SK-N-SH treated with all-trans-retinoic acid at 6 μM for 48 hours (cell line): ENCODE results near the gene CNTNAP2.

Experiments used
- ATAC-seq: fragments of 200-7000 bp; cut with Tn5 transposase; 3 replicates; pipeline ENCODE4 v1.9.1; 2020; ENCODE audit warnings: mild to moderate bottlenecking, moderate library complexity
- ARNTL ChIP-seq: fragments of 450-650 bp; formaldehyde crosslinking; IDR thresholded peaks from 2 replicates; pipeline ENCODE4 v1.5.0; 2020; ENCODE audit warnings: low read depth, mild to moderate bottlenecking, moderate library complexity, borderline replicate concordance
- BACH2 ChIP-seq: fragments of 250-450 bp; sonication (Bioruptor Pico); IDR thresholded peaks from 2 replicates; pipeline ENCODE4 v1.9.0; 2021; ENCODE audit warnings: mild to moderate bottlenecking, borderline replicate concordance
- CSDC2 ChIP-seq: fragments of 250-450 bp; sonication (Bioruptor Pico); IDR thresholded peaks from 2 replicates; pipeline ENCODE4 v1.5.0; 2020; ENCODE audit warnings: mild to moderate bottlenecking, moderate library complexity
- ESRRG ChIP-seq: fragments of 250-450 bp; sonication (Bioruptor Pico); IDR thresholded peaks from 2 replicates; pipeline ENCODE4 v1.6.1; 2021; ENCODE audit warnings: mild to moderate bottlenecking
- GLIS3 ChIP-seq: fragments of 250-450 bp; sonication (Bioruptor Pico); IDR thresholded peaks from 2 replicates; pipeline ENCODE4 v1.5.0; 2020; ENCODE audit warnings: mild to moderate bottlenecking, moderate library complexity
- ISL1 ChIP-seq: fragments of 250-450 bp; sonication (Bioruptor Pico); IDR thresholded peaks from 2 replicates; pipeline ENCODE4 v2.1.2; 2022; ENCODE audit warnings: mild to moderate bottlenecking, moderate library complexity
- OSR1 ChIP-seq: fragments of 250-450 bp; sonication (Bioruptor Pico); IDR thresholded peaks from 2 replicates; pipeline ENCODE4 v1.8.0; 2022; ENCODE audit warnings: moderate library complexity, mild to moderate bottlenecking, inconsistent platforms
- PPARA ChIP-seq: fragments of 250-450 bp; sonication (Bioruptor Pico); IDR thresholded peaks from 2 replicates; pipeline ENCODE4 v1.5.0; 2020; ENCODE audit warnings: mild to moderate bottlenecking, borderline replicate concordance
- RARB ChIP-seq: fragments of 250-450 bp; sonication (Bioruptor Pico); IDR thresholded peaks from 2 replicates; pipeline ENCODE4 v1.8.0; 2021; ENCODE audit warnings: mild to moderate bottlenecking, moderate library complexity
- TOX ChIP-seq: fragments of 250-450 bp; sonication (Bioruptor Pico); IDR thresholded peaks from 2 replicates; pipeline ENCODE4 v1.8.0; 2021; ENCODE audit warnings: mild to moderate bottlenecking, moderate library complexity, borderline replicate concordance
- ZC3H10 ChIP-seq: fragments of 250-450 bp; sonication (Bioruptor Pico); IDR thresholded peaks from 2 replicates; pipeline ENCODE4 v1.5.1; 2021; ENCODE audit warnings: mild to moderate bottlenecking, moderate library complexity
- ZFP3 ChIP-seq: fragments of 250-450 bp; sonication (Bioruptor Pico); IDR thresholded peaks from 2 replicates; pipeline ENCODE4 v1.5.0; 2020; ENCODE audit warnings: mild to moderate bottlenecking, moderate library complexity
- ZFP30 ChIP-seq: fragments of 450-650 bp; formaldehyde crosslinking; IDR thresholded peaks from 2 replicates; pipeline ENCODE4 v1.5.0; 2022; ENCODE audit warnings: mild to moderate bottlenecking, moderate library complexity
- ZNF565 ChIP-seq: fragments of 450-650 bp; formaldehyde crosslinking; conservative IDR thresholded peaks from 2 replicates; pipeline ENCODE4 v1.5.0; 2020; ENCODE audit warnings: low read depth, mild to moderate bottlenecking, moderate library complexity
- ZNF70 ChIP-seq: fragments of 450-650 bp; formaldehyde crosslinking; IDR thresholded peaks from 2 replicates; pipeline ENCODE4 v1.5.0; 2020; ENCODE audit warnings: mild to moderate bottlenecking, moderate library complexity
- ZNF8 ChIP-seq: fragments of 450-650 bp; formaldehyde crosslinking; IDR thresholded peaks from 2 replicates; pipeline ENCODE4 v1.5.0; 2020; ENCODE audit warnings: mild to moderate bottlenecking, moderate library complexity
- TF ChIP-seq, protein P1 (sequence below): fragments of 250-450 bp; sonication (Bioruptor Pico); IDR thresholded peaks from 2 replicates; pipeline ENCODE4 v1.5.0; 2020; ENCODE audit warnings: mild to moderate bottlenecking, moderate library complexity
- TF ChIP-seq, protein P2 (sequence below): fragments of 250-450 bp; sonication (Bioruptor Pico); IDR thresholded peaks from 2 replicates; pipeline ENCODE4 v1.8.0; 2021; ENCODE audit warnings: low read depth, mild to moderate bottlenecking, moderate library complexity, borderline replicate concordance
- TF ChIP-seq, protein P3 (sequence below): fragments of 250-450 bp; sonication (Bioruptor Pico); IDR thresholded peaks from 2 replicates; pipeline ENCODE4 v1.5.1; 2021; ENCODE audit warnings: mild to moderate bottlenecking, moderate library complexity
- TF ChIP-seq, protein P4 (sequence below): fragments of 250-450 bp; sonication (Bioruptor Pico); IDR thresholded peaks from 2 replicates; pipeline ENCODE4 v1.8.0; 2020; ENCODE audit warnings: mild to moderate bottlenecking, moderate library complexity, borderline replicate concordance

The CNTNAP2 gene

DNA sequence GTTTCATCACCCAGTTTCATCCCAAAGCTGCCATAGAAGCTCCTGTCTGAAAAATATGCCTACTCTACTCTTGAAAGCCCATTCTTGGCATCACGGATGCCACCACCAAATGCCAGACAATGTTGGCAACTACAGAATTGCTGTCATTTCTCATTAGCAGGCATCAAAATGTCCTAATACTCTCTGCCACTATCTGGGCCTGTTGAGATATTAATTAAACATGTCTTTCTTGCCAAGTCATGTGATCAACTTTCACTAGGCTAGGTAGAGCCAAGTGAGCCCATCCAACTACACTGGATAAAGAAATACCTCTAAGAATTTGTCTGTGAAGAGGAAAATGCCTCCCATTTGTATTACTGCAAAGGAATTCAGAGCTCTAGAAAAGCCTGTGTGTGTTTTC is 1380.6 kb downstream of the CNTNAP2 start:
- TF ChIP-seq ZC3H10 (CRISPR knock-in tag) (no peak), OSR1 (no peak)
- TF ChIP-seq, all 23 proteins: peak for 0
- ATAC-seq: no peak

DNA sequence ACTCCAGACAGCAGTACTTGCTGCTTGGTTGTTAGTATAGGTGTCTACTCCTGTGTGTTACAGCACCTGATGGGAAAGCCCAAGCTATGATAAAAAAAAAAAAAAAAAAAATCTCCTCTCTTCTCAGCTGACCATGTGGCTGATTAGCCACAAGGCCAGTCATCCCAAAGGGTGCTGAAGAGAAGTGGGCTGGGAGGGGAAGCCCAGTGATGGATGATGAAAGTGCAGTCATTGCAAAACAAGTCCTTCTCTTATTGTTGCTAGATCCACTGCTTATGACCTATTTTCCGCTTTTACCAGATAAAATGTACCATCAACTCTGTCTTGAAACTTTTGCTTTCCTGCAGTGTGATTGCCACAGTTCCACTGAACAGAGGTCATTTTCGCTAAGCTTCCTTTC is 1381.5 kb downstream of the CNTNAP2 start:
- TF ChIP-seq ESRRG: no peak
- TF ChIP-seq BACH2 (CRISPR knock-in tag): no peak
- TF ChIP-seq CSDC2: no peak
- no peak for TF ChIP-seq ZNF565 (CRISPR knock-in tag)
- TF ChIP-seq RARB (CRISPR knock-in tag): no peak
- TF ChIP-seq, protein P1, sequence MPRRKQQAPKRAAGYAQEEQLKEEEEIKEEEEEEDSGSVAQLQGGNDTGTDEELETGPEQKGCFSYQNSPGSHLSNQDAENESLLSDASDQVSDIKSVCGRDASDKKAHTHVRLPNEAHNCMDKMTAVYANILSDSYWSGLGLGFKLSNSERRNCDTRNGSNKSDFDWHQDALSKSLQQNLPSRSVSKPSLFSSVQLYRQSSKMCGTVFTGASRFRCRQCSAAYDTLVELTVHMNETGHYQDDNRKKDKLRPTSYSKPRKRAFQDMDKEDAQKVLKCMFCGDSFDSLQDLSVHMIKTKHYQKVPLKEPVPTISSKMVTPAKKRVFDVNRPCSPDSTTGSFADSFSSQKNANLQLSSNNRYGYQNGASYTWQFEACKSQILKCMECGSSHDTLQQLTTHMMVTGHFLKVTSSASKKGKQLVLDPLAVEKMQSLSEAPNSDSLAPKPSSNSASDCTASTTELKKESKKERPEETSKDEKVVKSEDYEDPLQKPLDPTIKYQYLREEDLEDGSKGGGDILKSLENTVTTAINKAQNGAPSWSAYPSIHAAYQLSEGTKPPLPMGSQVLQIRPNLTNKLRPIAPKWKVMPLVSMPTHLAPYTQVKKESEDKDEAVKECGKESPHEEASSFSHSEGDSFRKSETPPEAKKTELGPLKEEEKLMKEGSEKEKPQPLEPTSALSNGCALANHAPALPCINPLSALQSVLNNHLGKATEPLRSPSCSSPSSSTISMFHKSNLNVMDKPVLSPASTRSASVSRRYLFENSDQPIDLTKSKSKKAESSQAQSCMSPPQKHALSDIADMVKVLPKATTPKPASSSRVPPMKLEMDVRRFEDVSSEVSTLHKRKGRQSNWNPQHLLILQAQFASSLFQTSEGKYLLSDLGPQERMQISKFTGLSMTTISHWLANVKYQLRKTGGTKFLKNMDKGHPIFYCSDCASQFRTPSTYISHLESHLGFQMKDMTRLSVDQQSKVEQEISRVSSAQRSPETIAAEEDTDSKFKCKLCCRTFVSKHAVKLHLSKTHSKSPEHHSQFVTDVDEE (CRISPR knock-in tag): no peak
- no peak for TF ChIP-seq ZFP3 (CRISPR knock-in tag)
- TF ChIP-seq, protein P2, sequence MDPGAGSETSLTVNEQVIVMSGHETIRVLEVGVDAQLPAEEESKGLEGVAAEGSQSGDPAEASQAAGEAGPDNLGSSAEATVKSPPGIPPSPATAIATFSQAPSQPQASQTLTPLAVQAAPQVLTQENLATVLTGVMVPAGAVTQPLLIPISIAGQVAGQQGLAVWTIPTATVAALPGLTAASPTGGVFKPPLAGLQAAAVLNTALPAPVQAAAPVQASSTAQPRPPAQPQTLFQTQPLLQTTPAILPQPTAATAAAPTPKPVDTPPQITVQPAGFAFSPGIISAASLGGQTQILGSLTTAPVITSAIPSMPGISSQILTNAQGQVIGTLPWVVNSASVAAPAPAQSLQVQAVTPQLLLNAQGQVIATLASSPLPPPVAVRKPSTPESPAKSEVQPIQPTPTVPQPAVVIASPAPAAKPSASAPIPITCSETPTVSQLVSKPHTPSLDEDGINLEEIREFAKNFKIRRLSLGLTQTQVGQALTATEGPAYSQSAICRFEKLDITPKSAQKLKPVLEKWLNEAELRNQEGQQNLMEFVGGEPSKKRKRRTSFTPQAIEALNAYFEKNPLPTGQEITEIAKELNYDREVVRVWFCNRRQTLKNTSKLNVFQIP (CRISPR knock-in tag): no peak
- TF ChIP-seq ARNTL (CRISPR knock-in tag): no peak
- no peak for TF ChIP-seq ZNF8
- no peak for TF ChIP-seq GLIS3 (CRISPR knock-in tag)
- TF ChIP-seq, protein P3, sequence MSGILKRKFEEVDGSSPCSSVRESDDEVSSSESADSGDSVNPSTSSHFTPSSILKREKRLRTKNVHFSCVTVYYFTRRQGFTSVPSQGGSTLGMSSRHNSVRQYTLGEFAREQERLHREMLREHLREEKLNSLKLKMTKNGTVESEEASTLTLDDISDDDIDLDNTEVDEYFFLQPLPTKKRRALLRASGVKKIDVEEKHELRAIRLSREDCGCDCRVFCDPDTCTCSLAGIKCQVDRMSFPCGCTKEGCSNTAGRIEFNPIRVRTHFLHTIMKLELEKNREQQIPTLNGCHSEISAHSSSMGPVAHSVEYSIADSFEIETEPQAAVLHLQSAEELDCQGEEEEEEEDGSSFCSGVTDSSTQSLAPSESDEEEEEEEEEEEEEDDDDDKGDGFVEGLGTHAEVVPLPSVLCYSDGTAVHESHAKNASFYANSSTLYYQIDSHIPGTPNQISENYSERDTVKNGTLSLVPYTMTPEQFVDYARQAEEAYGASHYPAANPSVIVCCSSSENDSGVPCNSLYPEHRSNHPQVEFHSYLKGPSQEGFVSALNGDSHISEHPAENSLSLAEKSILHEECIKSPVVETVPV (CRISPR knock-in tag): no peak
- TF ChIP-seq, protein P4, sequence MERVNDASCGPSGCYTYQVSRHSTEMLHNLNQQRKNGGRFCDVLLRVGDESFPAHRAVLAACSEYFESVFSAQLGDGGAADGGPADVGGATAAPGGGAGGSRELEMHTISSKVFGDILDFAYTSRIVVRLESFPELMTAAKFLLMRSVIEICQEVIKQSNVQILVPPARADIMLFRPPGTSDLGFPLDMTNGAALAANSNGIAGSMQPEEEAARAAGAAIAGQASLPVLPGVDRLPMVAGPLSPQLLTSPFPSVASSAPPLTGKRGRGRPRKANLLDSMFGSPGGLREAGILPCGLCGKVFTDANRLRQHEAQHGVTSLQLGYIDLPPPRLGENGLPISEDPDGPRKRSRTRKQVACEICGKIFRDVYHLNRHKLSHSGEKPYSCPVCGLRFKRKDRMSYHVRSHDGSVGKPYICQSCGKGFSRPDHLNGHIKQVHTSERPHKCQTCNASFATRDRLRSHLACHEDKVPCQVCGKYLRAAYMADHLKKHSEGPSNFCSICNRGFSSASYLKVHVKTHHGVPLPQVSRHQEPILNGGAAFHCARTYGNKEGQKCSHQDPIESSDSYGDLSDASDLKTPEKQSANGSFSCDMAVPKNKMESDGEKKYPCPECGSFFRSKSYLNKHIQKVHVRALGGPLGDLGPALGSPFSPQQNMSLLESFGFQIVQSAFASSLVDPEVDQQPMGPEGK (CRISPR knock-in tag): no peak
- no peak for ATAC-seq

DNA sequence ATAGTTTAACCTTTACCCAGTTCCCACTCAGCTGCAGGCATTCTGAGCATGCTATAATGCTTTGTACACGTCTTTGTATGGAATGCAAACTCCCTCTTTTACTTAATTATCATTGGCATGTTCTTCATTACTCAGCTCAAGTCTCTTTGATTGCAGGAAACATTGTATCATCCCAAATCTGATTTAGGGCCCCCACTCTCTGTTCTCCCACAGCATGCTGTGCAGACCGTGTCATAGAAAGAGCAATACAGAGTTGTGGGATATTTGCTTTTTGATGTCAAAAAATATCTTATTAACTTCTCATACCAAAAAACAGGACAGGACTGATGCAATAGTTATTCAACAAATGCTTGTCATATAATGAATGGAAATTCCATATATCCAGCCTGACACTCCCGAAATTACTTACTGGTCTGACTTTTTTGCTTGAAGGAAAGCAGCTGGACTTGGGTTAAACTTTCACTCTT is 1392.5 kb downstream of the CNTNAP2 start:
- ATAC-seq: peak; percentile 85
- no peak for TF ChIP-seq PPARA (CRISPR knock-in tag)
- no peak for TF ChIP-seq ZNF8
- TF ChIP-seq, protein P3 (CRISPR knock-in tag): peak; percentile 93
- TF ChIP-seq ZFP30 (CRISPR knock-in tag): no peak
- TF ChIP-seq ZFP3 (CRISPR knock-in tag): no peak; the same call in 1 of the 2 replicates
- TF ChIP-seq ARNTL (CRISPR knock-in tag): no peak
- TF ChIP-seq ZNF70 (CRISPR knock-in tag): no peak
- TF ChIP-seq ZNF565 (CRISPR knock-in tag): 0 out of 2 replicates have a peak, but pooled peaks have one; percentile 20
- TF ChIP-seq, protein P2 (CRISPR knock-in tag): peak; percentile 97
- peak; percentile 99 for TF ChIP-seq ZC3H10 (CRISPR knock-in tag)
- TF ChIP-seq, protein P4 (CRISPR knock-in tag): peak; percentile 98
- no peak; the same call in 1 of the 2 replicates for TF ChIP-seq RARB (CRISPR knock-in tag)
- TF ChIP-seq OSR1: no peak
- TF ChIP-seq TOX (CRISPR knock-in tag): peak; percentile 89
- TF ChIP-seq, protein P1 (CRISPR knock-in tag): no peak; the same call in 1 of the 2 replicates
- peak; percentile 86 for TF ChIP-seq ESRRG
- TF ChIP-seq CSDC2: peak; percentile 7; the same call in 1 of the 2 replicates
- peak; percentile 99 for TF ChIP-seq ISL1 (CRISPR knock-in tag)
- TF ChIP-seq GLIS3 (CRISPR knock-in tag): peak; percentile 84
